HG03342 (cell line): ENCODE results near the gene CRB3.
"Not testable (repeated sequence)": the region's sequence is repeated elsewhere in the genome, so short reads cannot be mapped to it uniquely, and the experiment has no call there.

Experiments
- ATAC-seq: cut with Tn5 transposase; IDR thresholded peaks from one replicate; pipeline ENCODE4 v1.9.1; 2021; ENCODE audit warnings: mild to moderate bottlenecking, moderate library complexity; ENCODE audit not compliant: unreplicated experiment

Gene CRB3

GRCh38 chr19:6464070-6464873 lies at the start of gene CRB3:
TSS of gene CRB3 (plus strand) at chr19:6464271. CDS start at chr19:6464702, 431 bp downstream.
- no peak for ATAC-seq

GRCh38 chr19:6414793-6415590 lies 49.1 kb upstream of the CRB3 start:
- ATAC-seq, result no peak

- no peak for ATAC-seq
Measured at GRCh38 chr19:6415591-6416190, 48.4 kb upstream of the CRB3 start.

DNA sequence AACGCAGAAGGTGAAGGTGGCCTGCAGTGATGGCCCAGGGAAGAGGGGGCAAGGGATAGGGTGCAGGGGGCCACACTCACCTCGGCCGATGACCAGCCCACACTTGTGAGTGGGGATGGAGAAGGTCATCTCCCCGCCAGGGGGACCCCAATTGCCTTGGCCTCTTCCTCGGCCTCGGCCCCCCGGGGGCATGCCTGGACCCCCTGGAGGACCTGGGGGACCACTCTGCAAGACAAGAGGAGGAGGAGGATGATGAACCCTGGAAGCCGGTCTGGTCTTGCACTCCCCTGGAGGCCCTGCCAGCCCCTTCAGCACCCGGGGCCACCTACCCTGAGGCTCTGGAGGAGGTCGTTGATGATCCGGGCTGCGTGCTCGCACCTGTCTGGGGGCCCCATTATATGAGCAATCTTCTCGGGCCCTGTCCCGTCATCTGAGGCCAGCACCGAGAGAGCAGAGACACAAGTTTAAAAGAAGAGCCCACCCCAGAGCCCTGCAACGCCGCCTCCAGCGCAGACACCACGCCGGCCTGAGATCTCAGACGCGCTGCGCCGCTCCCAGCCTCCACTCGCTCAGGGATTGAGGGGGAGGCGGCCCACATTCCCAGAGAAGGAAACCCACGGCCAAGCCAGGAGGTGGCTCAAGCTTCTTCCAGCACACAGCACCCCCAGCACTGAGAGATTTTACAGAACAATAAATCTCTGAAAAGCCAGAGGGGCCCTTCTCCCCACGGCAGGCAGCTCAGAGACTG lies 47.2 kb upstream of the CRB3 start:
- ATAC-seq, result no peak

DNA sequence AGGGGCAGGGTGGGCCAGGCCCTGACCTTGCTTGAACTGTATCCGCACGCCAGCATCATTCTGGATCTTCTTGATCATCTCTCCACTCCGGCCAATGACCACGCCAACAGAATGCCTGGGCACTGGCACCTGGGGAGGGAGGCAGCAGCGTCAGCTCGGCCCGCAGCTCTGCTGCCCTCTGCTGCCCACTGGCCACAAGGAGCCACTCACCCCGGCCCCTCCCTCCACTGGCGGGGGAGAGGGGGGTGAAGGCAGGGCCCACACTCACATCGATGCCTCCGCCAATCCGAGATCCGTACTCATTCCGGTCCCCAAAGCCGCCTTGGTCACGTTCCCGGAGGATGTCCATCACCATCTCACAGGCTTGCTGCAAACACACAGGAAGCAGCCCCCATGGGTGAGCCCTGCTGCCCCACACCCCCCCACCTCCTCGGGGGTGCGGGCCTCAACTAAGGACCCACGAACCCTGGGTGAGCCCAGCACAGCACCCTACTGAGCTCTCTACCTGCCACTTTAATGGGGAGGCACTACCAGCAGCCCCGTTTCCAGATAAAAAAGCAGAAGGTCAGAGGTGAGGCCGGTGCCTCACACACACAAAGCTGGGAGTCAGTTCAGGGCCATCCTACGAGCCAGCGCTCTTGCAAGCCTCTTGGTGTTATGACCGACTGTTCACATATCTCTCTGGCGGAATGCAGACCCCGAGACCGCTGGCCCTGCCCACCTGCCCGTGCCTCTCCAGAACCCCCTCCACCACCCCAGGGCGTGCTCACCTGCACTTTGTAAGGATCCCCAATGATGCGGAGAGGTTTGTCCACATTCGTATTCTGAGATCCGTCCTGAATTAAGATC lies 46.1 kb upstream of the CRB3 start:
- no peak for ATAC-seq

- ATAC-seq, result no peak
Measured at GRCh38 chr19:6418562-6418932, 45.5 kb upstream of the CRB3 start.

DNA sequence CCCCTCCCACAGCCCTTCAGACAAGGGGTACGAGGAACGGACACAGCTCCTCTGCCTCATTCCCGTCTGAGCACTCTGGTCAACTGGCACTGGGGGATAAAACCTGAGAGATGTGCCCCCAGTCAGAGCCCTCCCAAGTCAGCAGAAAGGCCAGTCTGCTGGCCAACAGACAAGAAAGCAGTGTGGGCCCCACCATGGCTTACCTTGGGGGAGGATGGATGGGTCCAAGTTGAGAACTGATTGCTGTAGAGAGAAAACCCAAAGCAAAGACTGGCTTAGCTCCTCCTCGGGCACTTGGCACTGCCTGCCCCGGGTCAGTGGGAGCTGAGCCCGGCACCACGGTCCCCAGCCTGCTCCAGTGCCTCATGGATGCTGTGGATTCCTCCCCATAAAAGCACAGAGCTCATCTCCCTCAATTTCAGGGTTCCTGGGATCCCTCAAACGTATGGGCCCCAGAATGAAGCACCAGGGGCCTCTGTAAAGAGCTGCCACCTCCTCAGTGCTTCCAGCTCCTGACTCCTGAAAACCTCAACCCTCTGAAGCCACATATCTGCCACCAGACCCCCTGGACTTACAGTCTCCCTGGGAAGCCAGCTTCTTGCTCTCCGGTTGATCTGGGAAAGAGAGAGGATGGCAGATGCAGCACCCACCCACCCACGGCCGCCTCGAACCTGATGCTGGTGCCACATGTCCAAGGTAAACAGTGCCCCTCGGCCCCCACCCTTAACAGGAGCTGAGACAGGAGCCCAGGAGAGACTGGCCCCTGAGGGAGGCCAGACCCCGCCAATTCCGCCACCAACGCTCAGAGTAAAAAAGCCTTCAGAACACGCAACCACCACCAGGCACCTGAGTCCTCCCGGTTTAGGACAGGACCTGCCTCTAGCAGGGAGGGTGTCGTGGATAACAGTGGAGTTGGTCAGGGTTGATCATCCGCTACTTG lies 42.7 kb upstream of the CRB3 start:
- no peak for ATAC-seq

- no peak for ATAC-seq
Measured at GRCh38 chr19:6423499-6424194, 40.4 kb upstream of the CRB3 start.

GRCh38 chr19:6424195-6424938 lies 39.7 kb upstream of the CRB3 start, which contains the start of gene KHSRP:
TSS of gene KHSRP (minus strand) at chr19:6424811. CDS start at chr19:6424701, 110 bp downstream.
- no peak for ATAC-seq

DNA sequence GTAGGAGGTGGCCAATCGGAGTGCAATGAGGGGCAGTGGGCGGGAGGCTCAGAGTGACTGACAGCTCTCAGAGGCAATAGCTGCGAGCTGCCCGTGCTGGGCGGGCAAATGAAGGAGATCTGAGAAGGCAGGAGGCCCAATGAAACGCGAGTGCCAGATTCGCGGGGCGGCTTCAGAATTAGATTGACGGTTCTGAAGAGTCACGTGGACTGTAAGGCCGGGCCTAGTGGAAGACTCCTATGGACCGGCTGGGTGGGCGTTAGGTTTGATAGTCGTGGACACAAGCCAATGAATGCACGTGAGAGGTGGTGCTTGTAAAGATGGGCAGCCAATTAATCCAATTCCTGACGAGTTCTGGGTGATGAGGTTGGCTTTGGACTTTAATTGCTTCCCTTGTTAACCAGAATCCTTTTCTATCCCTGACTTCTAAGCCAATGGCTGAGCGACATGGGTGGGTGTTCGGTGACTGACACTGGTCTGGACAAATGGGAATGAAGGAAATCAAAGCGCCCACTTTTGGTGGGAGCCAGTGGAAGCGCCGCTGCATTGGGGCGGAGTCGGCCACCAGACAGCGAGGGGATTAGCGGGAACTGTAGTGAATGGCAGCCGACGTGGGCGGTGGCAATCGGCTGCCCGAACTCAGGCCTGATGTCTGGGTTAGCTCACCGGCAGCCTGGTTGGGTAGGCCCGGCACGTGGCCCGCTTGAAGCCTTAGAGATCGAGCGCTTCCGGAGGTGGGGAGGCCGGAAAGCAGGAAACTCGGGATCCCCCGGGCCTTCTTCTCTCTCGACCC lies 38.9 kb upstream of the CRB3 start:
- peak; percentile 82 for ATAC-seq

GRCh38 chr19:6425732-6426620 lies 38.1 kb upstream of the CRB3 start:
- ATAC-seq, result no peak

DNA sequence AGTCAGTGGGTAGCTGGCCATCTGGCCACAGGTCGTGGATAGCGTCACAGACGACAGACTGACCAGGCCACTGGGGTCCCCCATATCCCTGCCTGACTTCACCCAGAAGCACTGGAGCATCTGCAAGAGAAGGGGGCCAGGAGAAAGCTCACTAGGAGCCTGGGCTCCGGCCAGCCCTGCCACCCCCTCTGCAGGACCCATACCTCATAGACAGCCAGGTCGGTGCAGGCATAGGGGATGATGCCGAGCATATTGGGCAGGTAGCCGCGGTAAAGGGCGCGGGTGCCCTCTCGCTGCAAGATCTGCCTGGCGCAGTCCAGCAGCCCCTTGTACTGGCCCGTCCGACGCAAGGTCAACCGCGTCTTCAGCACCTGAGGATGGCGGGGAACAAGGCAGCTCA lies 36.9 kb upstream of the CRB3 start:
- no peak for ATAC-seq

GRCh38 chr19:6428692-6429418 lies 35.2 kb upstream of the CRB3 start:
- ATAC-seq, result not testable (repeated sequence)

DNA sequence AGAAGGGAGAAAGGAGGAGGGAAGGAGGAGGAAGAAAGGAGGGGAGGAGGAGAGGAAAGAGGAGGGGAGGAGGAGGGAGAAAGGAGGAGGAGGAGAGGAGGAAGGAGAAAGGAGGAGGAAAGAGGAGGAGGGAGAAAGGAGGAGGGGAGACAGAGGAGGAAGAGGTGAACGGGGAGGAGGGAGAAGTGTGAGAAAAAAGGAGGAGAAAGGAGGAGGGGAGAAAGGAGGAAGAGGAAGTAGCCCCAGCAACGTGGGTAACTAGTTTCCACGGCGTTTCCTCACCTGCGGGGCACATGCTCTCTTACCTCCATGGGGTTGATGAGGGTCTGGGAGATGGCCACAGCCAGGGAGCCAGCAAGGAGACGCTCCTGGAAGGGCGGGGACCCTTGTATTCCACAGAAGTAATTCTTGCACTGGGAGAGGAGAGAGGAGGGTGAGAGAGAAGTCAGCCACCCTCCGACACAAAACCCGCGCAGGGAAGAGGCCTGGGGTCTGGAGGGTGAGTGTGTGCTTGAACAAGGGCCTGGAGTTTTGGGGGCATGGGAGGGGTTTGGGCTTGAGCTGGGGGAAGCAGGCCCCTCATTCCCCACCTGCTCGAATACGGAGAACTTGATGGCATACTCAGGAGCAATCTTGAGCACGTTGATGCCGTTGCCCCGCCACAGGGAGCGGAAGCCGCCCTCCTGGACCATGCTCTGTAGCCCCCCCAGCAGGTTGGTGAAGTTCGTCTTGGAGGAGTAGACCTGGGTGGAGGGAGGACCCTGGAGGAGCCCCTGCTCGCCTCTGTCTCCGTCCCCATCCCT lies 34.5 kb upstream of the CRB3 start:
- no peak for ATAC-seq
